HEK293 (cell line): ENCODE results near the gene VIT.
"Not testable (repeated sequence)": the region's sequence is repeated elsewhere in the genome, so short reads cannot be mapped to it uniquely, and the experiment has no call there.

ENCODE experiments used
- CTCF ChIA-PET: fragments of 350-600 bp; formaldehyde crosslinking; extraction: SDS; loops from one replicate; lab custom pipeline; 2021; ENCODE audit warnings: antibody characterized with exemption; lab: Yijun Ruan, JAX
- POLR2A ChIA-PET: fragments of 300-600 bp; formaldehyde crosslinking; extraction: SDS; loops from one replicate; lab custom pipeline; 2020; ENCODE audit warnings: antibody characterized with exemption, inconsistent platforms; lab: Yijun Ruan, JAX
- H3K27ac ChIP-seq: fragments of 200-500 bp; sonication (Bioruptor generic); 2 replicates; pipeline ENCODE4 v1.5.1; 2014; ENCODE audit warnings: low read depth, low read length, control low read depth, inconsistent platforms; ENCODE audit errors: extremely low read depth
- H3K36me3 ChIP-seq, 2 experiments: fragments of 200-500 bp in 1 of 2; sonication (Bioruptor generic) in 1 of 2; 1 replicate in 1 of 2; 2 replicates in 1 of 2; pipeline ENCODE4 v1.5.1; 2014 to 2017; ENCODE audit warnings: inconsistent platforms in 2 of 2, low read length in 2 of 2; ENCODE audit not compliant: control insufficient read depth in 2 of 2, insufficient read depth in 1 of 2
- H3K4me1 ChIP-seq: fragments of 200-500 bp; sonication (Bioruptor generic); 2 replicates; pipeline ENCODE4 v1.5.1; 2014; ENCODE audit warnings: mild to moderate bottlenecking, low read length, inconsistent platforms; ENCODE audit not compliant: control insufficient read depth, insufficient read depth
- H3K4me3 ChIP-seq: 2 replicates; pipeline ENCODE4 v1.5.1; 2011; ENCODE audit warnings: low read depth, mild to moderate bottlenecking, control low read depth, low read length, moderate library complexity
- H3K9me3 ChIP-seq: fragments of 200-500 bp; sonication (Bioruptor generic); 2 replicates; pipeline ENCODE4 v1.5.1; 2014; ENCODE audit warnings: low read depth, low read length, inconsistent platforms; ENCODE audit not compliant: control insufficient read depth, insufficient read depth
- SP2 ChIP-seq: fragments of 450-650 bp; formaldehyde crosslinking; IDR thresholded peaks from 2 replicates; pipeline ENCODE4 v1.5.1; 2016; ENCODE audit warnings: missing biosample characterization, missing genetic modification characterization
- ZEB2 ChIP-seq: fragments of 450-650 bp; formaldehyde crosslinking; IDR thresholded peaks from 2 replicates; pipeline ENCODE4 v1.5.1; 2016; ENCODE audit warnings: missing biosample characterization, missing genetic modification characterization
- ZIC2 ChIP-seq: fragments of 450-650 bp; formaldehyde crosslinking; IDR thresholded peaks from 2 replicates; pipeline ENCODE4 v1.5.1; 2016; ENCODE audit warnings: missing biosample characterization, missing genetic modification characterization
- ZNF184 ChIP-seq: fragments of 450-650 bp; IDR thresholded peaks from 2 replicates; pipeline ENCODE4 v1.5.1; 2018; ENCODE audit warnings: missing biosample characterization, mild to moderate bottlenecking, missing genetic modification characterization
- ZNF266 ChIP-seq: fragments of 450-650 bp; formaldehyde crosslinking; IDR thresholded peaks from 2 replicates; pipeline ENCODE4 v1.5.1; 2016; ENCODE audit warnings: missing biosample characterization, missing genetic modification characterization, low read depth
- ZNF311 ChIP-seq: fragments of 450-650 bp; formaldehyde crosslinking; IDR thresholded peaks from 2 replicates; pipeline ENCODE4 v1.5.1; 2017; ENCODE audit warnings: missing biosample characterization, missing genetic modification characterization, borderline replicate concordance
- ZNF324 ChIP-seq: fragments of 450-650 bp; formaldehyde crosslinking; IDR thresholded peaks from 2 replicates; pipeline ENCODE4 v1.5.1; 2016; ENCODE audit warnings: missing biosample characterization, missing genetic modification characterization
- ZNF394 ChIP-seq: fragments of 450-650 bp; formaldehyde crosslinking; IDR thresholded peaks from 2 replicates; pipeline ENCODE4 v1.5.1; 2016; ENCODE audit warnings: missing biosample characterization, missing genetic modification characterization, mild to moderate bottlenecking, moderate library complexity, borderline replicate concordance
- ZNF501 ChIP-seq: fragments of 450-650 bp; formaldehyde crosslinking; IDR thresholded peaks from 2 replicates; pipeline ENCODE4 v1.5.1; 2016; ENCODE audit warnings: missing biosample characterization, missing genetic modification characterization
- ZNF623 ChIP-seq: fragments of 450-650 bp; formaldehyde crosslinking; IDR thresholded peaks from 2 replicates; pipeline ENCODE4 v1.5.1; 2016; ENCODE audit warnings: missing biosample characterization, missing genetic modification characterization
- ZNF629 ChIP-seq: fragments of 450-650 bp; formaldehyde crosslinking; IDR thresholded peaks from 2 replicates; pipeline ENCODE4 v1.5.1; 2017; ENCODE audit warnings: missing biosample characterization, missing genetic modification characterization
- ZNF677 ChIP-seq: fragments of 450-650 bp; IDR thresholded peaks from 2 replicates; pipeline ENCODE4 v1.5.0; 2018; ENCODE audit warnings: missing biosample characterization, mild to moderate bottlenecking, missing genetic modification characterization, moderate library complexity
- ZNF792 ChIP-seq: fragments of 450-650 bp; formaldehyde crosslinking; IDR thresholded peaks from 2 replicates; pipeline ENCODE4 v1.5.1; 2016; ENCODE audit warnings: missing biosample characterization, missing genetic modification characterization
- ZSCAN5A ChIP-seq: fragments of 450-650 bp; formaldehyde crosslinking; IDR thresholded peaks from 2 replicates; pipeline ENCODE4 v1.5.1; 2016; ENCODE audit warnings: missing biosample characterization, missing genetic modification characterization
- TF ChIP-seq, protein P1 (sequence below): fragments of 450-650 bp; formaldehyde crosslinking; IDR thresholded peaks from 2 replicates; pipeline ENCODE4 v1.5.1; 2016; ENCODE audit warnings: missing biosample characterization, missing genetic modification characterization
- TF ChIP-seq, protein P2 (sequence below): fragments of 450-650 bp; formaldehyde crosslinking; IDR thresholded peaks from 2 replicates; pipeline ENCODE4 v1.5.1; 2016; ENCODE audit warnings: missing biosample characterization, missing genetic modification characterization
- TF ChIP-seq, protein P3 (sequence below): fragments of 450-650 bp; formaldehyde crosslinking; IDR thresholded peaks from 2 replicates; pipeline ENCODE4 v1.5.1; 2016; ENCODE audit warnings: missing biosample characterization, missing genetic modification characterization

The VIT gene

GRCh38 chr2:36689013-36689412, 7.5 kb upstream of the VIT start:
- H3K36me3 ChIP-seq, H3K9me3 ChIP-seq, POLR2A ChIA-PET, H3K4me3 ChIP-seq, H3K4me1 ChIP-seq, H3K27ac ChIP-seq: not testable (repeated sequence)
- CTCF ChIA-PET: interaction anchor here (0.6 kb wide), 1 partner anchor 93 kb away, joined by 3 read pairs; no protein-coding TSS in a partner anchor

DNA sequence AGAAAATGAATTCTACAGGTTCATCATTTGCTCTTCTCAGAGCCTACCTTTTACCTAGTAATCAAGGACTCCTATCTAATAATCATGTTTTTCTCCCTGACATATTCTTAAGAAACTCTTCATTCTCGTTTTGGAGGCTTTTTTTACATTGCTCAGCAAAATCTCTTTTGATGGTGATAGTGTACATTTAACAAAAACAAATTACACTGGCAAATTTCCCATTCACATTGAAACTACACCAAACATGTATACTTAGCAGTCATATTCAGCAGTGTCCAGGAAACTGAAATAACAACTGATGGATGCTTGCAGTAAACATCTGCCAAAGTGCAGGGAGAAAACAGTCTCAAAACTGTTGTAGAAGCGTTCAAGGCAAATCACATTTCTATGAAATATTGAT, 4.4 kb upstream of the VIT start:
- ChIA-PET POLR2A (no interaction called here), CTCF (interaction anchor here (1.0 kb wide), 1 partner anchor 92 kb away, joined by 7 read pairs; no protein-coding TSS in a partner anchor)
- no peak for TF ChIP-seq ZEB2 (tag by site-specific recombination)
- TF ChIP-seq, protein P1, sequence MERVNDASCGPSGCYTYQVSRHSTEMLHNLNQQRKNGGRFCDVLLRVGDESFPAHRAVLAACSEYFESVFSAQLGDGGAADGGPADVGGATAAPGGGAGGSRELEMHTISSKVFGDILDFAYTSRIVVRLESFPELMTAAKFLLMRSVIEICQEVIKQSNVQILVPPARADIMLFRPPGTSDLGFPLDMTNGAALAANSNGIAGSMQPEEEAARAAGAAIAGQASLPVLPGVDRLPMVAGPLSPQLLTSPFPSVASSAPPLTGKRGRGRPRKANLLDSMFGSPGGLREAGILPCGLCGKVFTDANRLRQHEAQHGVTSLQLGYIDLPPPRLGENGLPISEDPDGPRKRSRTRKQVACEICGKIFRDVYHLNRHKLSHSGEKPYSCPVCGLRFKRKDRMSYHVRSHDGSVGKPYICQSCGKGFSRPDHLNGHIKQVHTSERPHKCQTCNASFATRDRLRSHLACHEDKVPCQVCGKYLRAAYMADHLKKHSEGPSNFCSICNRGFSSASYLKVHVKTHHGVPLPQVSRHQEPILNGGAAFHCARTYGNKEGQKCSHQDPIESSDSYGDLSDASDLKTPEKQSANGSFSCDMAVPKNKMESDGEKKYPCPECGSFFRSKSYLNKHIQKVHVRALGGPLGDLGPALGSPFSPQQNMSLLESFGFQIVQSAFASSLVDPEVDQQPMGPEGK (tag by site-specific recombination): no peak
- TF ChIP-seq ZNF501 (tag by site-specific recombination): no peak
- no peak for TF ChIP-seq ZNF677 (tag by site-specific recombination)
- no peak for TF ChIP-seq SP2 (tag by site-specific recombination)
- no peak for TF ChIP-seq ZNF623 (tag by site-specific recombination)
- TF ChIP-seq ZSCAN5A (tag by site-specific recombination): no peak
- TF ChIP-seq ZNF394 (tag by site-specific recombination): no peak
- TF ChIP-seq ZIC2 (tag by site-specific recombination): no peak
- TF ChIP-seq, protein P2, sequence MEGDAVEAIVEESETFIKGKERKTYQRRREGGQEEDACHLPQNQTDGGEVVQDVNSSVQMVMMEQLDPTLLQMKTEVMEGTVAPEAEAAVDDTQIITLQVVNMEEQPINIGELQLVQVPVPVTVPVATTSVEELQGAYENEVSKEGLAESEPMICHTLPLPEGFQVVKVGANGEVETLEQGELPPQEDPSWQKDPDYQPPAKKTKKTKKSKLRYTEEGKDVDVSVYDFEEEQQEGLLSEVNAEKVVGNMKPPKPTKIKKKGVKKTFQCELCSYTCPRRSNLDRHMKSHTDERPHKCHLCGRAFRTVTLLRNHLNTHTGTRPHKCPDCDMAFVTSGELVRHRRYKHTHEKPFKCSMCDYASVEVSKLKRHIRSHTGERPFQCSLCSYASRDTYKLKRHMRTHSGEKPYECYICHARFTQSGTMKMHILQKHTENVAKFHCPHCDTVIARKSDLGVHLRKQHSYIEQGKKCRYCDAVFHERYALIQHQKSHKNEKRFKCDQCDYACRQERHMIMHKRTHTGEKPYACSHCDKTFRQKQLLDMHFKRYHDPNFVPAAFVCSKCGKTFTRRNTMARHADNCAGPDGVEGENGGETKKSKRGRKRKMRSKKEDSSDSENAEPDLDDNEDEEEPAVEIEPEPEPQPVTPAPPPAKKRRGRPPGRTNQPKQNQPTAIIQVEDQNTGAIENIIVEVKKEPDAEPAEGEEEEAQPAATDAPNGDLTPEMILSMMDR (tag by site-specific recombination): no peak
- TF ChIP-seq ZNF324: no peak
- TF ChIP-seq ZNF184 (tag by site-specific recombination): no peak
- TF ChIP-seq ZNF311 (tag by site-specific recombination): no peak
- no peak for TF ChIP-seq ZNF792 (tag by site-specific recombination)

GRCh38 chr2:36693825-36694224, 2.7 kb upstream of the VIT start:
- TF ChIP-seq ZSCAN5A (tag by site-specific recombination) (no peak), ZNF629 (no peak), ZNF266 (tag by site-specific recombination) (no peak), ZNF324 (no peak)
- TF ChIP-seq, protein P3, sequence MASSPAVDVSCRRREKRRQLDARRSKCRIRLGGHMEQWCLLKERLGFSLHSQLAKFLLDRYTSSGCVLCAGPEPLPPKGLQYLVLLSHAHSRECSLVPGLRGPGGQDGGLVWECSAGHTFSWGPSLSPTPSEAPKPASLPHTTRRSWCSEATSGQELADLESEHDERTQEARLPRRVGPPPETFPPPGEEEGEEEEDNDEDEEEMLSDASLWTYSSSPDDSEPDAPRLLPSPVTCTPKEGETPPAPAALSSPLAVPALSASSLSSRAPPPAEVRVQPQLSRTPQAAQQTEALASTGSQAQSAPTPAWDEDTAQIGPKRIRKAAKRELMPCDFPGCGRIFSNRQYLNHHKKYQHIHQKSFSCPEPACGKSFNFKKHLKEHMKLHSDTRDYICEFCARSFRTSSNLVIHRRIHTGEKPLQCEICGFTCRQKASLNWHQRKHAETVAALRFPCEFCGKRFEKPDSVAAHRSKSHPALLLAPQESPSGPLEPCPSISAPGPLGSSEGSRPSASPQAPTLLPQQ (tag by site-specific recombination): no peak
- CTCF ChIA-PET: interaction anchor here (0.6 kb wide), 1 partner anchor 370 kb away, joined by 3 read pairs; no protein-coding TSS in a partner anchor
- Histone ChIP-seq H3K36me3 (no peaks in the 10 kb centered on the region), H3K9me3 (no peaks in the 10 kb centered on the region), H3K4me1 (peaks cover 16% of the 10 kb centered on the region), H3K27ac (no peak overlapping the region), H3K4me3 (no peak overlapping the region)
- POLR2A ChIA-PET: no interaction called here

More for the DNA sequence above, 4.4 kb upstream of the VIT start:
- 0 out of 2 replicates have a peak, but pooled peaks cover 6% of the 10 kb centered on the region for H3K4me1 ChIP-seq
- H3K9me3 ChIP-seq: no peaks in the 10 kb centered on the region
- no peak overlapping the region for H3K27ac ChIP-seq
- H3K4me3 ChIP-seq: no peak overlapping the region
- no peaks in the 10 kb centered on the region for H3K36me3 ChIP-seq
